Astrocyte (in vitro differentiated cells and primary cell): Measurements from ENCODE around the gene ANKRD49. TPM values are rescaled to one million over a fixed set of nuclear protein-coding genes. Genes with fewer than 3 reads are reported as not detected.

ENCODE experiments used
- DNase-seq: peaks from one replicate; pipeline ENCODE4 v3.0.0-alpha.2; 2010; ENCODE audit warnings: low read depth
- FAIRE-seq: peaks from 2 replicates; lab custom pipeline; 2011; peaks lifted over from hg19 to GRCh38; lab: Jason Lieb, UNC
- H2AFZ ChIP-seq: 2 replicates; pipeline ENCODE4 v1.6.0; 2012; ENCODE audit warnings: low read depth, low read length, inconsistent platforms
- H3K27ac ChIP-seq: 2 replicates; pipeline ENCODE4 v1.5.1; 2011; ENCODE audit warnings: low read depth, low read length, inconsistent platforms
- H3K27me3 ChIP-seq: 2 replicates; pipeline ENCODE4 v1.6.0; 2011; ENCODE audit warnings: low read length, inconsistent platforms; ENCODE audit not compliant: insufficient read depth
- H3K36me3 ChIP-seq: 2 replicates; pipeline ENCODE4 v1.5.1; 2011; ENCODE audit warnings: low read length, inconsistent platforms; ENCODE audit not compliant: insufficient read depth
- H3K4me1 ChIP-seq: 2 replicates; pipeline ENCODE4 v1.5.1; 2011; ENCODE audit warnings: low read length, inconsistent platforms; ENCODE audit not compliant: insufficient read depth
- H3K4me2 ChIP-seq: 2 replicates; pipeline ENCODE4 v1.6.0; 2012; ENCODE audit warnings: low read length, inconsistent platforms
- H3K4me3 ChIP-seq: 2 replicates; pipeline ENCODE4 v1.5.1; 2011; ENCODE audit warnings: low read depth, mild to moderate bottlenecking, low read length, inconsistent platforms; ENCODE audit not compliant: insufficient read depth
- H3K79me2 ChIP-seq: 2 replicates; pipeline ENCODE4 v1.6.0; 2012; ENCODE audit warnings: mild to moderate bottlenecking, low read length, inconsistent platforms; ENCODE audit not compliant: insufficient read depth
- H3K9ac ChIP-seq: 2 replicates; pipeline ENCODE4 v1.6.0; 2012; ENCODE audit warnings: mild to moderate bottlenecking, low read length, inconsistent platforms
- H3K9me3 ChIP-seq: 2 replicates; pipeline ENCODE4 v1.5.1; 2012; ENCODE audit warnings: low read depth, mild to moderate bottlenecking, low read length, inconsistent platforms; ENCODE audit not compliant: insufficient read depth
- H4K20me1 ChIP-seq: 2 replicates; pipeline ENCODE4 v1.6.0; 2012; ENCODE audit warnings: low read length, inconsistent platforms; ENCODE audit not compliant: insufficient read depth
- H3K27ac Mint-ChIP-seq: one replicate; pipeline ENCODE4 v1.8.0; 2021; ENCODE audit warnings: mild to moderate bottlenecking, mixed read lengths; ENCODE audit not compliant: unreplicated experiment
- H3K27me3 Mint-ChIP-seq: one replicate; pipeline ENCODE4 v1.8.0; 2021; ENCODE audit warnings: low read depth, mixed read lengths; ENCODE audit not compliant: unreplicated experiment
- H3K36me3 Mint-ChIP-seq: one replicate; pipeline ENCODE4 v1.8.0; 2021; ENCODE audit warnings: low read depth, mixed read lengths; ENCODE audit not compliant: unreplicated experiment
- H3K4me1 Mint-ChIP-seq: one replicate; pipeline ENCODE4 v1.8.0; 2021; ENCODE audit warnings: low read depth, mixed read lengths; ENCODE audit not compliant: unreplicated experiment
- H3K4me3 Mint-ChIP-seq: one replicate; pipeline ENCODE4 v1.8.0; 2021; ENCODE audit warnings: mild to moderate bottlenecking, moderate library complexity, mixed read lengths; ENCODE audit not compliant: unreplicated experiment
- H3K9me3 Mint-ChIP-seq: one replicate; pipeline ENCODE4 v1.8.0; 2021; ENCODE audit warnings: mild to moderate bottlenecking, mixed read lengths; ENCODE audit not compliant: unreplicated experiment
- CTCF ChIP-seq: IDR thresholded peaks from 2 replicates; pipeline ENCODE4 v1.5.1; 2011; ENCODE audit warnings: low read depth, mild to moderate bottlenecking, inconsistent platforms, low read length, moderate library complexity; ENCODE audit not compliant: insufficient read depth
- EZH2 ChIP-seq: IDR thresholded peaks from 2 replicates; pipeline ENCODE4 v1.6.1; 2012; ENCODE audit warnings: mild to moderate bottlenecking, low read length, inconsistent platforms; ENCODE audit not compliant: insufficient read depth
- total RNA-seq: library from RNA; stranded (reverse); gene quantifications from 2 replicates; pipeline ENCODE4 v1.2.1, GENCODE V29; 2021

The ANKRD49 gene
- total RNA-seq, 1 donor from 2014 or later, result 10.3 TPM

- no peak for TF ChIP-seq EZH2
- no peak for TF ChIP-seq CTCF
- DNase-seq, result no peak
- Histone ChIP-seq H3K27ac (no peak overlapping the region), H3K9me3 (no peaks in the 10 kb centered on the region), H3K4me2 (no peak overlapping the region), H2AFZ (no peak overlapping the region), H3K4me3 (no peak overlapping the region), H3K4me1 (no peaks in the 10 kb centered on the region), H3K27me3 (no peaks in the 10 kb centered on the region), H3K36me3 (peaks cover 8% of the 10 kb centered on the region), H4K20me1 (no peaks in the 10 kb centered on the region), H3K9ac (no peak overlapping the region), H3K79me2 (no peaks in the 10 kb centered on the region)
- Mint-ChIP-seq H3K27me3 (no peaks in the 10 kb centered on the region), H3K4me3 (no peak overlapping the region), H3K9me3 (no peaks in the 10 kb centered on the region), H3K4me1 (peaks cover 8% of the 10 kb centered on the region), H3K36me3 (no peaks in the 10 kb centered on the region), H3K27ac (no peak overlapping the region)
- FAIRE-seq, result no peak
Observed at GRCh38 chr11:94469416-94469815, 24.4 kb upstream of the ANKRD49 start.

- Histone ChIP-seq H3K4me3 (no peak overlapping the region), H3K36me3 (peaks cover 4% of the 10 kb centered on the region), H3K9ac (no peak overlapping the region), H4K20me1 (no peaks in the 10 kb centered on the region), H3K9me3 (no peaks in the 10 kb centered on the region), H2AFZ (no peak overlapping the region), H3K27me3 (no peaks in the 10 kb centered on the region), H3K4me2 (no peak overlapping the region), H3K27ac (no peak overlapping the region), H3K79me2 (no peaks in the 10 kb centered on the region), H3K4me1 (no peaks in the 10 kb centered on the region)
- Mint-ChIP-seq H3K36me3 (no peaks in the 10 kb centered on the region), H3K4me1 (peaks cover 18% of the 10 kb centered on the region), H3K27ac (peak overlapping the region; percentile 49), H3K9me3 (no peaks in the 10 kb centered on the region), H3K4me3 (peak overlapping the region; percentile 17), H3K27me3 (no peaks in the 10 kb centered on the region)
- DNase-seq (peak; percentile 87), FAIRE-seq (no peak)
- TF ChIP-seq CTCF (no peak), EZH2 (no peak)
Observed at GRCh38 chr11:94472916-94473799, 20.6 kb upstream of the ANKRD49 start.

GRCh38 chr11:94477624-94478023 lies 16.2 kb upstream of the ANKRD49 start:
- Histone ChIP-seq H3K27ac (no peak overlapping the region), H4K20me1 (no peaks in the 10 kb centered on the region), H3K9me3 (no peaks in the 10 kb centered on the region), H3K4me3 (no peak overlapping the region), H3K27me3 (no peaks in the 10 kb centered on the region), H3K9ac (no peak overlapping the region), H3K36me3 (peaks cover 4% of the 10 kb centered on the region), H2AFZ (no peak overlapping the region), H3K4me1 (no peaks in the 10 kb centered on the region), H3K4me2 (no peak overlapping the region), H3K79me2 (no peaks in the 10 kb centered on the region)
- H3K27ac Mint-ChIP-seq, result peak overlapping the region; percentile 3
- DNase-seq, result no peak
- H3K9me3 Mint-ChIP-seq, result no peaks in the 10 kb centered on the region
- no peaks in the 10 kb centered on the region for H3K27me3 Mint-ChIP-seq
- H3K4me1 Mint-ChIP-seq, result peaks cover 18% of the 10 kb centered on the region
- H3K4me3 Mint-ChIP-seq, result no peak overlapping the region
- FAIRE-seq, result no peak
- no peak for TF ChIP-seq CTCF
- TF ChIP-seq EZH2, result no peak
- no peaks in the 10 kb centered on the region for H3K36me3 Mint-ChIP-seq
